Suprapubic skin (tissue), 3 donors: ENCODE results near the gene ENDOU.

Experiments
- POLR2A ChIP-seq, 2 donors: fragments of 450-650 bp; IDR thresholded peaks; one replicate each; pipeline ENCODE4 v1.6.1; 2017; ENCODE audit warnings: antibody characterized with exemption in 2 of 2, mild to moderate bottlenecking in 2 of 2, moderate library complexity in 2 of 2
- TF ChIP-seq, protein P1 (sequence below), 2 donors: fragments of 200-600 bp in 1 of 2; fragments of 450-650 bp in 1 of 2; sonication (generic) in 1 of 2; IDR thresholded peaks; one replicate each; pipeline ENCODE4 v1.5.1; 2016 to 2019; ENCODE audit warnings: antibody characterized with exemption in 2 of 2, mild to moderate bottlenecking in 1 of 2, moderate library complexity in 1 of 2

DNA sequence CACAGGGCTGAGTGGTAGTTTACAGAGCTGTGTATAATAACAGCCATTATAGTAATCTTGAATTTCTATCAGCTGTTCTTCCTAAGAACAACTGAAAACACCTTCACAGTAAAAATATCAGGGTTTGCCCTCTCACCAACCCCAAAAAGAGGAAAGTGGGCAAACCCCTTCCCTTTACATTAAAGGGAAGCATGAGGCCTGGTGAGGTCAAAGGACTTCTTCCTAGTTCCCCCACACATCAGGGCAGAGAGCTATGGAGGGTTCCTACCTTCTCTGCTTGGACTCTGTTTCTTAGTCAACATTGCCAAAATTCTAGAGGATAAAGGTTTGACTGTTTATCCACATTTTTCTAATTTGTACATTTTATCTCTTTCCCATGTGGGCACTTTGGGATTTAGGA lies 15.0 kb downstream of the ENDOU start:
- TF ChIP-seq, protein P1, sequence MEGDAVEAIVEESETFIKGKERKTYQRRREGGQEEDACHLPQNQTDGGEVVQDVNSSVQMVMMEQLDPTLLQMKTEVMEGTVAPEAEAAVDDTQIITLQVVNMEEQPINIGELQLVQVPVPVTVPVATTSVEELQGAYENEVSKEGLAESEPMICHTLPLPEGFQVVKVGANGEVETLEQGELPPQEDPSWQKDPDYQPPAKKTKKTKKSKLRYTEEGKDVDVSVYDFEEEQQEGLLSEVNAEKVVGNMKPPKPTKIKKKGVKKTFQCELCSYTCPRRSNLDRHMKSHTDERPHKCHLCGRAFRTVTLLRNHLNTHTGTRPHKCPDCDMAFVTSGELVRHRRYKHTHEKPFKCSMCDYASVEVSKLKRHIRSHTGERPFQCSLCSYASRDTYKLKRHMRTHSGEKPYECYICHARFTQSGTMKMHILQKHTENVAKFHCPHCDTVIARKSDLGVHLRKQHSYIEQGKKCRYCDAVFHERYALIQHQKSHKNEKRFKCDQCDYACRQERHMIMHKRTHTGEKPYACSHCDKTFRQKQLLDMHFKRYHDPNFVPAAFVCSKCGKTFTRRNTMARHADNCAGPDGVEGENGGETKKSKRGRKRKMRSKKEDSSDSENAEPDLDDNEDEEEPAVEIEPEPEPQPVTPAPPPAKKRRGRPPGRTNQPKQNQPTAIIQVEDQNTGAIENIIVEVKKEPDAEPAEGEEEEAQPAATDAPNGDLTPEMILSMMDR (IDR thresholded peaks at IDR 0.05): no peak
- no peak for TF ChIP-seq POLR2A (IDR thresholded peaks at IDR 0.05)
